Hematopoietic multipotent progenitor cell treated with erythropoietin and hydrocortisone succinate and interleukin-3 and kit ligand, for 8 days (in vitro differentiated cells): ENCODE measurements around the gene SLC47A2.

Experiments used
- DNase-seq: peaks from one replicate; pipeline ENCODE4 v3.0.0-alpha.2; 2015

The SLC47A2 gene

GRCh38 chr17:19642373-19642893 lies 74.0 kb downstream of the SLC47A2 start:
- DNase-seq: no peak

- DNase-seq: no peak
These were observed 74.6 kb downstream of the SLC47A2 start for GRCh38 chr17:19641687-19642372.

GRCh38 chr17:19631905-19632304 lies 84.5 kb downstream of the SLC47A2 start:
- DNase-seq: no peak

- no peak for DNase-seq
These were observed 85.7 kb downstream of the SLC47A2 start for GRCh38 chr17:19630661-19631060.

DNA sequence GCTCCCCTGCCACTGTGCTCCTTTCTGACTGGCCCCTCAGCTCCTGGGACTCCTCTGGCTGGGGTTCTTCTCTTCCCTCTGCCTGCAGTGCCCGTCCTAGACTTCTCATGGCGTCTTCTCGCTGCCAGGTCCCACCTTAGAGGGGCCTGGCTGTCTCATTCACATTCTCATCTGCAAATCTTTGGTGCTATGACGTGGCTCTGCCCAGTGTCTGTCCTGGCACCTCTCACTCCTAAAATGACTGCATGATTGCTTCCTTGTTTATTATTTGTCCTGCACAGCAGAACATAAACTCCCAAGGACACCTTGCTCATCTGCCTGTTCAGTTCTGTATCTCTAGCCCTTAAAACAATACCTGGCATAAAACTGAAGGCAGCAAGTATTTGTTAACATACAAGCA lies 86.3 kb downstream of the SLC47A2 start:
- DNase-seq: no peak

DNA sequence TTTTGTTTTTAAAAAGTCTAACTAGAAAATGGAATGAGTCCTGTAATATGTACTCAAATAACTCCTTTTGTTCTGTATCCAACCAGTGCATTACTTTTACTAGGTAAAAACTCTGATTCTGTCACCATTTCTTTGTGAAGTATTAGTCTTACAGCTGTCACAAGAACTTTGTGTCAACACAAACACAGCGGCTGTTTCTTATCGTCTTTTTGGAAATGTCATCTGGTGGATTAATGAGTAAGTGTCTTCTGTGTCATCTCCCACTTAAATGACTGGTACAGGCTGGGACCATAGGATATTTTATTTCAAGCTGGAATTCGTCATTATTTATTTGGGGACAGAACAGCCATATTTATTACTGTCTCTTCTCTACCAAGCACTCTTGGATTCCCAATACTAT lies 86.9 kb downstream of the SLC47A2 start:
- no peak for DNase-seq
